CMK (cell line): Measurements from ENCODE around the gene CYP2S1.
"Not testable (repeated sequence)": the region's sequence is repeated elsewhere in the genome, so short reads cannot be mapped to it uniquely, and the experiment has no call there.

Experiments used
- DNase-seq: peaks from one replicate; pipeline ENCODE4 v3.0.0-alpha.2; 2010; ENCODE audit warnings: low read depth

The CYP2S1 gene

GRCh38 chr19:41226053-41226873 lies 33.2 kb downstream of the CYP2S1 start:
- no peak for DNase-seq

- no peak for DNase-seq
Observed at GRCh38 chr19:41226874-41227390, 33.9 kb downstream of the CYP2S1 start.

- no peak for DNase-seq
Observed at GRCh38 chr19:41228486-41228885, 35.5 kb downstream of the CYP2S1 start.

GRCh38 chr19:41229338-41229737 lies 36.3 kb downstream of the CYP2S1 start:
- not testable (repeated sequence) for DNase-seq

GRCh38 chr19:41230067-41230857 lies 37.2 kb downstream of the CYP2S1 start:
- no peak for DNase-seq

GRCh38 chr19:41232686-41233085 lies 39.7 kb downstream of the CYP2S1 start:
- DNase-seq = no peak

GRCh38 chr19:41233748-41234240 lies 40.8 kb downstream of the CYP2S1 start:
- peak; percentile 25 for DNase-seq

GRCh38 chr19:41234512-41235168 lies 41.6 kb downstream of the CYP2S1 start:
- DNase-seq = no peak

GRCh38 chr19:41235480-41235879 lies 42.5 kb downstream of the CYP2S1 start:
- DNase-seq = no peak

GRCh38 chr19:41238244-41238643 lies 45.2 kb downstream of the CYP2S1 start:
- no peak for DNase-seq

- no peak for DNase-seq
Observed at GRCh38 chr19:41239363-41239762, 46.3 kb downstream of the CYP2S1 start.

GRCh38 chr19:41239961-41240574 lies 47.0 kb downstream of the CYP2S1 start:
- DNase-seq = no peak

- no peak for DNase-seq
Observed at GRCh38 chr19:41241859-41242258, 48.8 kb downstream of the CYP2S1 start.

- DNase-seq = no peak
Observed at GRCh38 chr19:41244117-41244516, 51.1 kb downstream of the CYP2S1 start.

- DNase-seq = no peak
Observed at GRCh38 chr19:41245843-41246242, 52.8 kb downstream of the CYP2S1 start.

- DNase-seq = no peak
Observed at GRCh38 chr19:41248895-41249294, 55.9 kb downstream of the CYP2S1 start.

GRCh38 chr19:41249707-41250423 lies 56.8 kb downstream of the CYP2S1 start:
- no peak for DNase-seq

GRCh38 chr19:41253660-41254059 lies 60.6 kb downstream of the CYP2S1 start:
- DNase-seq = no peak

- no peak for DNase-seq
Observed at GRCh38 chr19:41255171-41255570, 62.2 kb downstream of the CYP2S1 start.
